ENCODE data around the gene MON2.
"Not testable (repeated sequence)": the region's sequence is repeated elsewhere in the genome, so short reads cannot be mapped to it uniquely, and the experiment has no call there.

MON2 gene
- total RNA-seq: 83.7 to 241 (median 104) reads per million in 9 experiments

DNA sequence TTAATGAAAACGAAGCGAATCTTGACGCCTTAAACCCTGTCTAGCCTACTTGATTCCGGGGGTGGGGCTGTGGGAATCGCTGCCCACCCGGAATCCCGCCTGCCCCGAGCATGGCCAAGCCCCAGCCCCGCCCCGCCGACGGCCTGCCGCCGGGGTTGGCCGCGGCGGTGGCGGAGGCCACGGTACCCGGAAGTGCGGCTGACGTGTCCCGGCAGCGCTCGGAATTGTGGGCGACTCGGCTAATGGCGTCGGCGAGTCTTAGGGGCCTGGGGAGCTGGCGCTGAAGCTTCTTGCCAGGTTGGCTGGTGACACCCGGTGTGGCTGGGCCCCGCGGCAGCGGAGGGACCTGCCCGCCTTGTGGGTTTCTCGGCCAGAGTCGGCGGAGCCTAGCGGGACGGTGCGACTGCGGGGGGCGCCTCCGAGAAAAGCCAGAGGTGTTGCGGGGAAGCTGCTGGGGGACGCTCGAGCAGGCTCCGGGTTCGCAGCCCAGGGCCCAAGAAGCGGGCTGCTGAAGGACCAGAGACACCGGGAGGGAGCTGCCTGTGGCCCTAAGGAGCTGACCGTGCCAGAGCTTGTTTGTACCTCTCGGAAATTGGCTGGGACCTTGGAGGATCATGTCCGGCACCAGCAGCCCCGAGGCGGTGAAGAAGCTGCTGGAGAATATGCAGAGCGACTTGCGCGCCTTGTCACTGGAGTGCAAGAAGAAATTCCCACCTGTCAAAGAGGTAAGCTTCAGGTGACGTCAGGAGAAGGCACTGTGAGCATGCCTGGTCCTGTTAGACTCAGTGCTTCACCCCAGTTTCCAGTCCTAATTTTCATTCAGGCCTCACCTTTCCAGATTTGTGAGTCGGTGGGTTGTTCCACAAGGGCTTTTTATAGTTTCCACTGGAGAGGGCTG lies at the start of gene MON2:
TSS of gene MON2 (plus strand) at position 233 of the 898 bp plus-strand sequence. CDS start at position 615, 382 bp downstream.
- DNase-seq (peak; percentile 84 to 85 (median 84)), ATAC-seq (replicated peaks) (peak; percentile 96)
- H3K27ac Mint-ChIP-seq: peak within 1 kb of the TSS; percentile 97
- H3K4me1 Mint-ChIP-seq (ENCODE audit: low read depth in 2 of 2): peaks cover 12 to 17% of the 10 kb centered on the region in 2 donors
- H3K27me3 Mint-ChIP-seq: no peaks in the 10 kb centered on the region
- peaks cover 6% of the 10 kb centered on the region for H3K36me3 Mint-ChIP-seq (ENCODE audit: insufficient read depth)
- H3K4me3 Mint-ChIP-seq: peak within 1 kb of the TSS; percentile 97 to 98
- H3K9me3 Mint-ChIP-seq: peaks cover 0 to 3% of the 10 kb centered on the region in 2 donors

- H3K36me3 Mint-ChIP-seq (ENCODE audit: insufficient read depth): no peaks in the 10 kb centered on the region
- H3K4me1 Mint-ChIP-seq (ENCODE audit: low read depth in 2 of 2): no peaks in the 10 kb centered on the region
- DNase-seq: no peak
- no peak overlapping the region for H3K4me3 Mint-ChIP-seq
- ATAC-seq (replicated peaks): no peak
- H3K9me3 Mint-ChIP-seq: peaks cover 6% of the 10 kb centered on the region in 2 donors
- no peak overlapping the region for H3K27ac Mint-ChIP-seq
- peaks cover 18 to 20% of the 10 kb centered on the region in 2 donors for H3K27me3 Mint-ChIP-seq
These were observed 40.5 kb upstream of the MON2 start for GRCh38 chr12:62426089-62426488.

- DNase-seq (no peak), ATAC-seq (replicated peaks) (no peak)
- peaks cover 0 to 3% of the 10 kb centered on the region in 2 donors for H3K4me1 Mint-ChIP-seq (ENCODE audit: low read depth in 2 of 2)
- H3K9me3 Mint-ChIP-seq: peaks cover 0 to 4% of the 10 kb centered on the region in 2 donors
- H3K27me3 Mint-ChIP-seq: peaks cover 33 to 37% of the 10 kb centered on the region in 2 donors
- no peak overlapping the region for H3K27ac Mint-ChIP-seq
- peaks cover 5% of the 10 kb centered on the region for H3K36me3 Mint-ChIP-seq (ENCODE audit: insufficient read depth)
- no peak overlapping the region for H3K4me3 Mint-ChIP-seq
These were observed 37.2 kb upstream of the MON2 start for GRCh38 chr12:62429457-62429856.

DNA sequence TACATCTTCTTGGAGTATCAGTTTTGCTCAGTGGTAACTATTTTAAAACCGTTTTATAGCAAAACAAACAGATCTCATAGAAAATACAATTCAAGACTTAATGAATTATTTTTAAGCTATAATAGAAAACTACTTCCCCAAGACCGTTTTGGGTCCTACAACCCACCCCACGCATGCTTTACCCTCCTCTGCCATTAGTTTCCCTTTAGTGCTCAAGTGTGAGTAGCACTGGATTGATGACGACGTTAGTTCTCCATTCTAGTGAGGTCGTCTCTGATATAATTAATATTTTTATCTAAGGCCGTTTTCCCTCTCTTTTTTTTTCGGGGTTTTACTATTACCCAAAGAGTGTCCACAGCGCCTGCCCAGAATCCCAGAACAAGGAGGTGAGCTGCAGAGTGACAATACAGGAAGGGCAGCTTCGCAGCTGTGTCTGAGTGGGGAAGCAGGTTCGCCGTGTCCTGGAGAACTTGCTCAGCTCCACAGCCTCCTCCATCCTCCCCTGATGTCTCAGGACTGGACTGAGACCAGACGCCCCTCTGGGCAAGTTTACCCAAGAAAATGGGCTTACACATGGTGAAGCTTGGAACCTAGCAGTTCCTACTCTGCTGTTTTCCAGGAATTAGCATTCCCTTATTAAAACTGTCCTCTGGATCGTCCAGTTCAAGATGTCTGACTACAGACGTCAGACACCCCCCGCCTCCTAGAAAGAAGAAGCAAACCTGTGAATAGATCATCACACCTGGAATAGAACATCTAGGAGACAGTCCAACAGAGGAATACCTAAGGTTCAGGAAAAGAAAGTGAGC lies 31.9 kb upstream of the MON2 start:
- H3K4me1 Mint-ChIP-seq (ENCODE audit: low read depth in 2 of 2): peaks cover 17 to 21% of the 10 kb centered on the region in 2 donors
- peaks cover 63% of the 10 kb centered on the region in 2 donors for H3K27me3 Mint-ChIP-seq
- ATAC-seq (replicated peaks) (peak; percentile 37), DNase-seq (no peak)
- H3K9me3 Mint-ChIP-seq: no peaks in the 10 kb centered on the region
- H3K36me3 Mint-ChIP-seq (ENCODE audit: insufficient read depth): peaks cover 8% of the 10 kb centered on the region
- H3K4me3 Mint-ChIP-seq: peak overlapping the region; percentile 83 to 89
- H3K27ac Mint-ChIP-seq: peak overlapping the region in 1 of 2 donors; percentile 36

DNA sequence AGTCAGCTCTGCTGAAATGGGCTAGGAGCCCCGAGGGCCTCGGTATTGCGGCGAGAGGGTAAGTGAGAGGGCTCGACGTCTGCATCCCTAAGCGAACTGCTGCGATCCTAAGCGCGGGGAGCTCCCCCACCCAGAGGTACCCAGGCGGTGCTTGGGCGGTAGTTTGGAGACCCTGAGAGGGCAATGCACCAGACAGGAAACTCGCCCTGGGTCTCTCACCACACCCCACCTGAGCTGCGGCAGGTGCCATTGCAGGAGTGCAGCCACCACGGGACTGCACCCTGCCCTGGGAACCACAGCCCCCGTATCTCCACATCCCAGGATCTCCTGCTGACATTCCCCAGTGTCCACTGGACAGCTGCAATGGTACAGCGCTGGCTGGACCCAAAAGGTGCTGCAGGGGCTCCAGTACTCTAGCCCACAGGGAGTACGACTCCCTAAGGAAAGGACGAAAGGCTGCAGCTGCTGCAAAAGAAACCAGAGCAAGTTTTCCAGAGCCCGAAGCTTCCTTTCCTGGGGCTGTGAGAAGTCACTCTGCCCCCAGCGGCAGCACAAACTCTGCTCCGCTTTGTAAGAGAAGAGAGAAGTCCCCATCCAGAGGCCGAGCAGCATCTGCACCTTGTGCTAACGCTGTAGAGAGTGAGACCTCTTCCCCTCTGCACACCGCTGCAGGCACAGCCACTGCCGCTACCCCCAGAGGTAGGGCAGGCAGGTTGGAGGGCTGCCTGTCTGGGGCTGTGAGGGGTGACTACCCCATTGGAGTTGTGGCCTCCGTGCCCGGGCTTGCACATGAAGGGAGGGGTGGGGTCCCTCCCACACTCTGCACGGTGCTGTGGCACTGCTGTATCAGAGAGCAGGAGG lies 31.1 kb upstream of the MON2 start:
- peaks cover 8% of the 10 kb centered on the region for H3K36me3 Mint-ChIP-seq (ENCODE audit: insufficient read depth)
- peak overlapping the region; percentile 83 to 89 for H3K4me3 Mint-ChIP-seq
- H3K4me1 Mint-ChIP-seq (ENCODE audit: low read depth in 2 of 2): peaks cover 17 to 21% of the 10 kb centered on the region in 2 donors
- H3K27me3 Mint-ChIP-seq: peaks cover 55% of the 10 kb centered on the region in 2 donors
- peak in 2 of 3 experiments; percentile 4 to 5 for DNase-seq
- peak overlapping the region; percentile 6 to 36 for H3K27ac Mint-ChIP-seq
- ATAC-seq (replicated peaks): peak; percentile 66
- H3K9me3 Mint-ChIP-seq: no peaks in the 10 kb centered on the region

DNA sequence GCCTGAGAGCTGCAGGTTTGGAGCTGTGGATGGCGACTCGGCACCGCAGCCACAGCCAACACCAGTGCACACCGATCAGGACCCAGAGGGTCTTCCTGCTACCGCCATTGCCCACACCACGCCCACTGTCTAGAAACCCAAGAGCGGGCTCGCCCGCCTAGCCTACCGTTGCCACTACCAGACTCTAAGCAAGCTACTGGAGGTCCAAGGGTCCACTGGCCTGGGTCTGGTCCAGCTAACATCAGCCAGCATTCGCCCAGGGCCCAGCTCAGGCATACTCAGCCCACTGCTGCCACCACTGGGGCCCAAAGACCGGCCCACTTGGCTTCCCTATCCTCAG lies 30.5 kb upstream of the MON2 start:
- H3K4me3 Mint-ChIP-seq: peak overlapping the region; percentile 83 to 89
- ATAC-seq (replicated peaks) (no peak), DNase-seq (no peak)
- peaks cover 49% of the 10 kb centered on the region in 2 donors for H3K27me3 Mint-ChIP-seq
- H3K4me1 Mint-ChIP-seq (ENCODE audit: low read depth in 2 of 2): peaks cover 17 to 21% of the 10 kb centered on the region in 2 donors
- H3K27ac Mint-ChIP-seq: no peak overlapping the region
- H3K36me3 Mint-ChIP-seq (ENCODE audit: insufficient read depth): peaks cover 8% of the 10 kb centered on the region
- no peaks in the 10 kb centered on the region for H3K9me3 Mint-ChIP-seq

DNA sequence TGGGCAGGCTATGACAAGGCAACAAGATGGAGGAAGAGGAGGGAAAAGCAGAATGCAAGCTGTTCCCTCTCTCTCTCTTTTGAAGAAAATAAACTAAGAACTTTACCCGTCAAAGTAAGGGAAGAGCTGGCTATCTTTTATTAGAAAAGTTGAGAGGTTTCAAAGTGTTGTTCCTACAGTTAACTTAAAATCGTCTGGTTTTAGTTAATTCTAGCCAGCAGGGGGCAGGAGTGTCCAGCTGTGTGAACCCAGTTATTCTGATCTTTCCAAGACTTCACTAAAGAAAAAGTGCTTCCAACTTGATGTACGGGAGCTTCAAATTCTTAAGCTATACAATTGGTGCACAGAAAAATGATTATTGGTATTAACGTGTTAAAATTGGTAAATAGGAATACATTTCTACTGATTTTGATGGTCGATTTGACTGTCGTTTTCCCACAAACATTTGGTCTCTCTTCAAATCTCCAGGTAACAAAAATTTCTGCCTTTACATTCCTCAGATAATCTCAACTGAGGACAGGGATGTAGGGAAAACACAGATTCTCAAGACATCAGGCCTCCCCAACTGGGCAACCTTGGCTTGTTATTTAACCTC lies 28.4 kb upstream of the MON2 start:
- H3K27ac Mint-ChIP-seq: no peak overlapping the region
- peaks cover 17 to 21% of the 10 kb centered on the region in 2 donors for H3K4me1 Mint-ChIP-seq (ENCODE audit: low read depth in 2 of 2)
- H3K9me3 Mint-ChIP-seq: peaks cover 0 to 2% of the 10 kb centered on the region in 2 donors
- ATAC-seq (replicated peaks) (peak; percentile 31), DNase-seq (peak; percentile 48 to 57 (median 56))
- peaks cover 8% of the 10 kb centered on the region for H3K36me3 Mint-ChIP-seq (ENCODE audit: insufficient read depth)
- no peak overlapping the region for H3K4me3 Mint-ChIP-seq
- H3K27me3 Mint-ChIP-seq: peaks cover 35 to 39% of the 10 kb centered on the region in 2 donors

- no peak overlapping the region for H3K27ac Mint-ChIP-seq
- H3K36me3 Mint-ChIP-seq (ENCODE audit: insufficient read depth): peaks cover 4% of the 10 kb centered on the region
These were observed 19.7 kb upstream of the MON2 start for GRCh38 chr12:62446754-62447452.

DNA sequence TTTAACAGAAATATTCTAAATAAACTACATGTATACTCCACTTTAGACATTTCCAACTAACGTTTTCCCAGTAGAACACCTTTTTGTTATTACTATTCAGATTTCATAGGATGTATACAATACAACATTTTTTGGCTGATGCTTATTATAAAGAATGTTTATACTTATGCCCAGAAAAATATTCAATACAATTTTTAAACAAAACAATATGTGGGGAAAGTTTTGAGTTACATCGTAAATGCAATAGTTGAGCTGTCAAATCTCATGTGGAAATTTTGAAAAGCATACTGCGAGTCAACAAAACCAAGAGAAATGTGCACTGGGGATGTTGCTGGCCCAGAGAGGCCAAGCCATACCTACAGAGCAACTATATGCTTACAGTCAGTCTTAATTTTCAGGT lies 18.2 kb upstream of the MON2 start:
- peaks cover 4% of the 10 kb centered on the region for H3K36me3 Mint-ChIP-seq (ENCODE audit: insufficient read depth)
- no peak overlapping the region for H3K27ac Mint-ChIP-seq
- H3K4me1 Mint-ChIP-seq (ENCODE audit: low read depth in 2 of 2): no peaks in the 10 kb centered on the region
- peaks cover 10 to 11% of the 10 kb centered on the region in 2 donors for H3K27me3 Mint-ChIP-seq
- DNase-seq (no peak), ATAC-seq (replicated peaks) (no peak)
- no peak overlapping the region for H3K4me3 Mint-ChIP-seq
- peaks cover 0 to 1% of the 10 kb centered on the region in 2 donors for H3K9me3 Mint-ChIP-seq

More at GRCh38 chr12:62446754-62447452, 19.7 kb upstream of the MON2 start:
- no peak overlapping the region for H3K4me3 Mint-ChIP-seq
- H3K27me3 Mint-ChIP-seq: peaks cover 0 to 5% of the 10 kb centered on the region in 2 donors
- H3K9me3 Mint-ChIP-seq: peaks cover 0 to 1% of the 10 kb centered on the region in 2 donors
- H3K4me1 Mint-ChIP-seq (ENCODE audit: low read depth in 2 of 2): no peaks in the 10 kb centered on the region
- ATAC-seq (replicated peaks) (no peak), DNase-seq (no peak)

- not testable (repeated sequence) for ATAC-seq (replicated peaks); H3K27ac Mint-ChIP-seq; H3K36me3 Mint-ChIP-seq (ENCODE audit: insufficient read depth); H3K4me3 Mint-ChIP-seq; H3K4me1 Mint-ChIP-seq (ENCODE audit: low read depth in 2 of 2); DNase-seq; H3K9me3 Mint-ChIP-seq
- peaks cover 22 to 24% of the 10 kb centered on the region in 2 donors for H3K27me3 Mint-ChIP-seq
These were observed 11.2 kb upstream of the MON2 start for GRCh38 chr12:62455429-62455828.

- no peaks in the 10 kb centered on the region for H3K36me3 Mint-ChIP-seq (ENCODE audit: insufficient read depth)
- ATAC-seq (replicated peaks) (no peak), DNase-seq (no peak)
- H3K4me1 Mint-ChIP-seq (ENCODE audit: low read depth in 2 of 2): no peaks in the 10 kb centered on the region
- H3K4me3 Mint-ChIP-seq: no peak overlapping the region
- H3K9me3 Mint-ChIP-seq: peaks cover 0 to 1% of the 10 kb centered on the region in 2 donors
- H3K27me3 Mint-ChIP-seq: peaks cover 17 to 21% of the 10 kb centered on the region in 2 donors
- H3K27ac Mint-ChIP-seq: no peak overlapping the region
These were observed 8.0 kb upstream of the MON2 start for GRCh38 chr12:62458626-62459025.

DNA sequence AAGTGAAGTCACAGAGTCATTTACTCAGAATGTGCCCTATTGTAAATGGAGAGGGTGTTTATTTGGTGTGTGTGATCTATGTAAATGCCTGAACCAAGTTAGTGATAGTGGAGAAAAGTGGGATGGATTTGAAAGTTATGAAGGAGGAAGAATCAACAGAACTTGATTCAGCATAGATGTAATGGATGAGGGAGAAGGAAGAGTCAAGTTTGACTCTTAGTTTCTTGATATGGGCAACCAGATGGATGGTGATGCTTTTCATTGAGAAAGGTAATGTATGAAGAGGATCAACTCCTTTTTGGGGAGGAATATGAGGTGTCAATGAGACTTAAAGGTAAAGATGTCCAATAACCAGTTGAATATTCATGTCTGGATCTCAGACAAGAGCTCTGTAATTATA lies 6.7 kb upstream of the MON2 start:
- no peak overlapping the region for H3K4me3 Mint-ChIP-seq
- no peak for ATAC-seq (replicated peaks)
- H3K36me3 Mint-ChIP-seq (ENCODE audit: insufficient read depth): no peaks in the 10 kb centered on the region
- H3K9me3 Mint-ChIP-seq: peaks cover 0 to 3% of the 10 kb centered on the region in 2 donors
- H3K27ac Mint-ChIP-seq: no peak overlapping the region
- H3K4me1 Mint-ChIP-seq (ENCODE audit: low read depth in 2 of 2): no peaks in the 10 kb centered on the region
- no peak for DNase-seq
- peaks cover 17 to 18% of the 10 kb centered on the region in 2 donors for H3K27me3 Mint-ChIP-seq
